Measurements from ENCODE around the gene PDE9A.
A peak's percentile ranks its signal among the peaks of the same experiment; 100 is the strongest.

The PDE9A gene

DNA sequence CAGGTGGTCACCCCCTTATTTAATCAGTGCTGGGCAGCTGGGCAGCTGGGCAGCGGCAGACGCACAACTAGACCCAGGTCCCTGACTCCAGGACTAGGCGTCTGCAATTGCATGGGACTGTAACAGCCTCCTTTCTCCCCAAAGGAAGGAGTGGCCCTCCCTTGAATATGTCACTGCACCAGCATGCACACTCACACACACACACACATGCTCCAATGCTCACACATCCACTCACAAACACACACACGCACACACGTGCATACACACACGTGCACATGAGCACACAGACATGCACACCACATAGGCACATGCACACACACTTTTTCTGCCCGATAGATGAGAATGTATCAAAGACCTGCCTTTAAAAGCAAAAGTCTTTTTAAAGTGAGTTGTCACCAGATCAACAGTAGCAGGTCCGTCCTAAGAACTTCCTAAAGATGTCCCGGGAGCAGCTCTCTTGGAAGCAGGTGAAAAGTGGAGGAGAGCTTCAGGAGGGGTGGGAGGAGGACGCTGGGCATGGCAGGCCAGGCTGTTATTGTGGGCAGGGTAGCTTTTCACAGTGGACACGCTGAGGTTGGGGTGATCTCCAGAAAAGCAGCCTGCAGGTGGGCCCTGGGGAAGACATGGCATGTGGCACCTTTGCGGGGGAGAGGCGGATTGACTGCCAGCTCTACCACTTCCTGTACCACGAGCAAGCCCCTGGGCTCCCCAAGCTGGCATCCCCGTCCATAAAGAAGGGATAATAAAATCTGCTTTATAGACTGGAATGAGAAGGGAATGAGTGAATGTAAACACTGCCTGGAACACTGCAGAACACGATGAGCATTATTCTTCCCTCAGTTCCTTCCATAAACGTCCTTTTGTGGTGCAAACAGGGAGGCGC is 1.7 kb downstream of the PDE9A start:
- Mint-ChIP-seq H3K4me3 (peak overlapping the region; percentile 81), H3K27ac (no peak overlapping the region), H3K4me1 (peaks cover 58% of the 10 kb centered on the region), H3K27me3 (ENCODE audit: low read depth, poor library complexity) (peaks cover 3% of the 10 kb centered on the region), H3K36me3 (ENCODE audit: low read depth) (no peaks in the 10 kb centered on the region), H3K9me3 (no peaks in the 10 kb centered on the region)
- no peak for DNase-seq
- TF ChIP-seq, protein P1, sequence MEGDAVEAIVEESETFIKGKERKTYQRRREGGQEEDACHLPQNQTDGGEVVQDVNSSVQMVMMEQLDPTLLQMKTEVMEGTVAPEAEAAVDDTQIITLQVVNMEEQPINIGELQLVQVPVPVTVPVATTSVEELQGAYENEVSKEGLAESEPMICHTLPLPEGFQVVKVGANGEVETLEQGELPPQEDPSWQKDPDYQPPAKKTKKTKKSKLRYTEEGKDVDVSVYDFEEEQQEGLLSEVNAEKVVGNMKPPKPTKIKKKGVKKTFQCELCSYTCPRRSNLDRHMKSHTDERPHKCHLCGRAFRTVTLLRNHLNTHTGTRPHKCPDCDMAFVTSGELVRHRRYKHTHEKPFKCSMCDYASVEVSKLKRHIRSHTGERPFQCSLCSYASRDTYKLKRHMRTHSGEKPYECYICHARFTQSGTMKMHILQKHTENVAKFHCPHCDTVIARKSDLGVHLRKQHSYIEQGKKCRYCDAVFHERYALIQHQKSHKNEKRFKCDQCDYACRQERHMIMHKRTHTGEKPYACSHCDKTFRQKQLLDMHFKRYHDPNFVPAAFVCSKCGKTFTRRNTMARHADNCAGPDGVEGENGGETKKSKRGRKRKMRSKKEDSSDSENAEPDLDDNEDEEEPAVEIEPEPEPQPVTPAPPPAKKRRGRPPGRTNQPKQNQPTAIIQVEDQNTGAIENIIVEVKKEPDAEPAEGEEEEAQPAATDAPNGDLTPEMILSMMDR (IDR thresholded peaks at IDR 0.05): no peak

DNA sequence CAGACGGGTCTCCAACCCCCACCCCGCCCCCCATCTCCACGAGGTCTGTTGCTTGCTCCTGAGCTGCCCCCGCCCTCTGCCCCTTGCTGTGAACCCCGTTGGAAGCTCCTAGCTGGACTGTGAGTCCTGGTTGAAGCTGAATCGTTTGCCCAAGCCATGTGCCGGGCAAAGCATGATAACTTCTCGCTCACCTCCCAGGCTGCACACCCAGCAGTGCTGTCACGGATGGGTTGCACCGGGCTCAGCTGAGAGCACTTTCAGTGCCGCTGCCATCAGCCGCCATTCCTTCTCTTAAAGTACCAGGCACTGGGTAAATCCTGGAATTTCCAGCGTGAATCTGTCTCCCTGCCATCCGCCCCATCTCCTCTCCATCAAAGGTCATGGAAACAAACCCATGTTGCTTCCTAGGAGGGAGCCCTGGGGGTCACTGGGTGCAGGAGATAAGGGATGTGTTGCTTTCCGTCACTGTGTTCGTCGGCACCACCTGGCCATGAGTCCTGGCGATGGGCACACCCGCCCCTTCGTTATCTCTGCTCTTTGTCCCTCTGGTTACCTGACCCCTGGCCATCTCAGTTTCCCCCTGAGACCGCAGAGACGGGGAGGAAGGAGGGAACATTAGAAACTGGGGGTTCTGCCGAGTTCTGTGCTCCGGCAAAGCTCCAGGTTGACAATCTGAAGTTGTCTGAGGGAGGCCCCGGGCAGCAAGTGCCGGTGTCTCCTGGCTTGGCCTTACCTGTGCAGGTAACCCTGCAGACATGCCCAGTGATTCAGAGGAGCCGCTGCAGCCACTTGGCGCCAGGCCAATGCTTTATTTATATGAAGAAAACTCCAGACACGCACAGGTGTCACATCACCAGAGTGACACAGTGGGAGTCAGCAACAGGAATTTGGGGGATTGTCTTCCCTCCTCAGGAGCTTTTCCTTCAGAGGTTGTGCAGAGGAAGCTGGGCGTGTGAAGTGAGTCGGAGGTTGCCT is 2.7 kb downstream of the PDE9A start:
- Mint-ChIP-seq H3K36me3 (ENCODE audit: low read depth) (no peaks in the 10 kb centered on the region), H3K4me1 (peaks cover 57% of the 10 kb centered on the region), H3K4me3 (peak overlapping the region; percentile 81), H3K9me3 (no peaks in the 10 kb centered on the region), H3K27me3 (ENCODE audit: low read depth, poor library complexity) (peaks cover 3% of the 10 kb centered on the region), H3K27ac (peak overlapping the region; percentile 48)
- TF ChIP-seq, protein P1 (IDR thresholded peaks at IDR 0.05): no peak
- DNase-seq: peak; percentile 41

DNA sequence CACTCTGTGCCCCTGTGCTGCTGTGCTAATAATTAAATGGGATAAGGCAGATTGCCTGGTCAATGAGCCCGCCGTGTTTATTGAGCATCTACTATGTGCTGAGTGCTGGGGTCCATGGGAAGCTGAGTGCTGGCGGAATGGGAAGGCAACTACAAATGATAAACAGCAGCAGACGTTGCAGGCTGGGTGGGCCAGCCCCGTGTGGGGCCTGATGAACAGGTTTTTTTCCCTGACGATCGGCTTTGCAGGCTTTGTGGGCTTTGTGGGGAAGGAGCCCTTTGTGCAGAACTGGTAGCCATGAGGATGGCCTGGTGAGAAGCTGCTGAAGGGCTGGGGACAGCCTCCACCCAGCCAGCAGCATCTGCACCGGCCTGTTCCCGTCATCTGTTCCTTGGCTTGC is 3.5 kb downstream of the PDE9A start:
- TF ChIP-seq, protein P1 (IDR thresholded peaks at IDR 0.05): no peak
- H3K9me3 Mint-ChIP-seq: no peaks in the 10 kb centered on the region
- no peak overlapping the region for H3K27ac Mint-ChIP-seq
- peak overlapping the region; percentile 28 for H3K4me3 Mint-ChIP-seq
- peaks cover 49% of the 10 kb centered on the region for H3K4me1 Mint-ChIP-seq
- peaks cover 3% of the 10 kb centered on the region for H3K27me3 Mint-ChIP-seq (ENCODE audit: low read depth, poor library complexity)
- H3K36me3 Mint-ChIP-seq (ENCODE audit: low read depth): no peaks in the 10 kb centered on the region
- no peak for DNase-seq

DNA sequence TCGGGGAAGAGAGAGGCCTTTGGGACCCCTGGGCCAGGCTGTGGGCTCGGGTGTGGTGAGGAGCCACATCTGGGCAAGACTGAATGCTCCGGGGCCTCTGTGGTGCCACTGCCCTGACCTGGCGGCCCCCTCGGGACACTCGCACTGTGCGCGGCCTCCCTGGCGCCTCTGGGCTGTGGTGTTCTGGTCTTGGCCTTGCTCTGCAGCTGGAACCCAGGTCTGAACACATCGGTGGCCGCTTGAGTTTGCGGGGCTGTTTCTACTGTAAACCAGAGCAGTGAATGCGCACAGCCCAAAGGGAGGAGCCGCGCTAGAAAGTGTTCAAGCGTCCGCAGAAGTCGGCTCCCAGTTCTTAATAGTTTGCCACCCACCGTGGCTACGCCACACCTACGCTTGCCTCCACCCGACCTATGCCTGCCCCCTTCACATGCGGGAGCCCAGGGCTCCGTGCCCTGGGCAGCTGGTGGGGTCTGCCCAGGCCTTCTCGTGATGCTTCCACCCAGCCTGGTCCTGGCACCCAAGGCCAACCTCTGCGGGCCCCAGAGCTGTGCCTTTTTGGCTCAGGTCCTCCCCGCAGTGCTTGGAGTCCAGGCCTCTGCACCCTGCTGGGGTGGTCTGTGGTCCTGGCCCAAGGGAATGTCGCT is 4.4 kb downstream of the PDE9A start:
- TF ChIP-seq, protein P1 (IDR thresholded peaks at IDR 0.05): no peak
- Mint-ChIP-seq H3K27ac (no peak overlapping the region), H3K4me1 (peaks cover 40% of the 10 kb centered on the region), H3K36me3 (ENCODE audit: low read depth) (no peaks in the 10 kb centered on the region), H3K4me3 (no peak overlapping the region), H3K9me3 (no peaks in the 10 kb centered on the region), H3K27me3 (ENCODE audit: low read depth, poor library complexity) (peaks cover 3% of the 10 kb centered on the region)
- DNase-seq: no peak

DNA sequence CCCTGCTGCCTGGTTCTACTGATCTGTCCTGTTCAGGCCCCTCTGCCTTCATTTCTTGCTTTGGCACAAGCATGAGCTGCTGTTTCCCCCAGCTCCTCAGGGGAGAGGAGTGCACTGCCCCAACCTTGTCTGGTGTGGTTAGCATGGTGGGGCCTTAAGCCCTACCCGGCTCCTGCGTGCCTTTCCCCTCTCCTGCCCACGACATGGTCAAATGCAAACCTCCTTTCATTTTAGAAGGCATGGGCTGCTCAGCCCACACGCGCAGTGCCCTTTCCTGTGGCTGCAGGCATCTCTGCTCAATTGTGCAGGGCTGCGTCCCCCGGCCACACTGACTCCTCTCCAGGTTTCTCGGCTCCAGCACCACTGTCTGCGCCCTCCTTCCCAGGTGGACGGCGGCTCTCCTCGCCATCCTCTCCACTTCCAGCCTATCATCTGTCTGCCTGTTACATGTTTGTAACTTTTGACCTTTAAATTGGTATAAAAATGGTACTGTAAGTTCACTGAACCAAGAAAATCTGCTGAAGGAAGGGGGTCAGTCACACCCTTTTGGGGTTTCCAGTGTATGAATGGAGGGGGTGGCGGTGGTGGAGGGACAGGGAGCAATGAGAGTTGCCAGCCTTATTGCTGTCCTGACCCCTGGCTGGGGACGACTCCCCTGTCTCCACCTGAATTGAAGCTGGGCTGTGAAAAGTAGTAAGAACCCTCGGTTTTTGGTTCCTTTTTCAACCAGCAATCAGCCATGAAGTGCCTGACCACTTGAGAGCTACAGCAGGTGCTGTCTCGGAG is 5.1 kb downstream of the PDE9A start:
- Mint-ChIP-seq H3K4me3 (peak overlapping the region; percentile 38), H3K4me1 (peaks cover 36% of the 10 kb centered on the region)
- DNase-seq: no peak

More for the DNA sequence above, 5.1 kb downstream of the PDE9A start:
- H3K27ac Mint-ChIP-seq: peak overlapping the region; percentile 75
- H3K36me3 Mint-ChIP-seq (ENCODE audit: low read depth): no peaks in the 10 kb centered on the region
- TF ChIP-seq, protein P1 (IDR thresholded peaks at IDR 0.05): no peak
- peaks cover 3% of the 10 kb centered on the region for H3K27me3 Mint-ChIP-seq (ENCODE audit: low read depth, poor library complexity)
- no peaks in the 10 kb centered on the region for H3K9me3 Mint-ChIP-seq

All from nephron progenitor cell (in vitro differentiated cells).